NT2/D1 (cell line): ENCODE data around the gene ZNF665.

ENCODE experiments used
- DNase-seq: peaks from one replicate; pipeline ENCODE4 v3.0.0-alpha.2; 2011; ENCODE audit warnings: low read depth, low spot score
- H3K27me3 ChIP-seq: 2 replicates; pipeline ENCODE4 v1.6.0; 2011; ENCODE audit warnings: mild to moderate bottlenecking; ENCODE audit not compliant: insufficient read length, insufficient read depth
- H3K36me3 ChIP-seq: 2 replicates; pipeline ENCODE4 v1.6.1; 2011; ENCODE audit warnings: mild to moderate bottlenecking, low read length, mixed read lengths; ENCODE audit not compliant: insufficient read depth, insufficient read length
- H3K4me1 ChIP-seq: 2 replicates; pipeline ENCODE4 v1.5.1; 2011; ENCODE audit not compliant: insufficient read depth, insufficient read length
- H3K4me3 ChIP-seq: 2 replicates; pipeline ENCODE4 v1.5.1; 2011; ENCODE audit warnings: low read depth; ENCODE audit not compliant: insufficient read length
- H3K9ac ChIP-seq: 2 replicates; pipeline ENCODE4 v1.6.0; 2011; ENCODE audit warnings: low read depth; ENCODE audit not compliant: insufficient read length
- H3K9me3 ChIP-seq: 2 replicates; pipeline ENCODE4 v1.5.1; 2011; ENCODE audit warnings: mild to moderate bottlenecking, low read length; ENCODE audit not compliant: insufficient read depth
- SUZ12 ChIP-seq: IDR thresholded peaks from 2 replicates; pipeline ENCODE4 v1.6.1; 2011; ENCODE audit not compliant: insufficient read length, insufficient read depth; ENCODE audit errors: extremely low read depth
- YY1 ChIP-seq: IDR thresholded peaks from 2 replicates; pipeline ENCODE4 v1.6.1; 2011; ENCODE audit not compliant: insufficient read length, insufficient read depth
- ZNF274 ChIP-seq: IDR thresholded peaks from 2 replicates; pipeline ENCODE4 v1.6.1; 2011; ENCODE audit warnings: mild to moderate bottlenecking, low read depth, low read length

The ZNF665 gene

GRCh38 chr19:53123400-53123799 lies 69.8 kb downstream of the ZNF665 start:
- Histone ChIP-seq H3K9ac (no peak overlapping the region), H3K4me3 (no peak overlapping the region), H3K36me3 (peaks cover 21% of the 10 kb centered on the region), H3K9me3 (peaks cover 1% of the 10 kb centered on the region; the same call in 1 of the 2 replicates), H3K27me3 (no peaks in the 10 kb centered on the region), H3K4me1 (no peaks in the 10 kb centered on the region)
- DNase-seq: no peak
- TF ChIP-seq SUZ12: no peak
- no peak for TF ChIP-seq YY1
- no peak for TF ChIP-seq ZNF274
